Ovary (tissue), 3 donors: ENCODE data around the gene CHAF1A.

Experiments used
- POLR2A ChIP-seq: fragments of 450-650 bp; IDR thresholded peaks from one replicate; pipeline ENCODE4 v1.6.1; 2017; ENCODE audit warnings: antibody characterized with exemption, mild to moderate bottlenecking, moderate library complexity
- TF ChIP-seq, protein P1 (sequence below), 3 donors: fragments of 450-650 bp in 2 of 3; fragments of 200-600 bp in 1 of 3; IDR thresholded peaks; one replicate each; pipeline versions ENCODE4 v1.5.1 to v1.8.0; 2016 to 2022; ENCODE audit warnings: antibody characterized with exemption in 3 of 3, mild to moderate bottlenecking in 1 of 3
- donor health status: DM: no; HTN: no; CAD: no.

DNA sequence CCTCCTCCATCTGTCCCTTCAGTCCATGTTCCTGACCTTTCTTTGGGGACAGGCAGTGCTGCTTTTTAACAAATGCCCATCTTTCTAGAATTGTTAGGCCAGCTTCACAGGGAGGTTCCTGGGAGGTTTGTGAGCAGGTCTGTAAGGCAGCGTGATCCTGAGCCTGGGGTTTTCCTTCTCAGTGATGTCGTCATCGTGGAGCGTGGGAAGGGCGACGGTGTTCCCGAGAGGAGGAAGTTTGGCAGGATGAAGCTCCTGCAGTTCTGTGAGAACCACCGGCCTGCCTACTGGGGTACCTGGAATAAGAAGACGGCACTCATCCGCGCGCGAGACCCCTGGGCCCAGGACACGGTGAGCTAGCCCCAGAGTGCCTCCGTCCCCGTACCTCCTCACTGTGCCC lies 26.8 kb downstream of the CHAF1A start:
- TF ChIP-seq, protein P1, sequence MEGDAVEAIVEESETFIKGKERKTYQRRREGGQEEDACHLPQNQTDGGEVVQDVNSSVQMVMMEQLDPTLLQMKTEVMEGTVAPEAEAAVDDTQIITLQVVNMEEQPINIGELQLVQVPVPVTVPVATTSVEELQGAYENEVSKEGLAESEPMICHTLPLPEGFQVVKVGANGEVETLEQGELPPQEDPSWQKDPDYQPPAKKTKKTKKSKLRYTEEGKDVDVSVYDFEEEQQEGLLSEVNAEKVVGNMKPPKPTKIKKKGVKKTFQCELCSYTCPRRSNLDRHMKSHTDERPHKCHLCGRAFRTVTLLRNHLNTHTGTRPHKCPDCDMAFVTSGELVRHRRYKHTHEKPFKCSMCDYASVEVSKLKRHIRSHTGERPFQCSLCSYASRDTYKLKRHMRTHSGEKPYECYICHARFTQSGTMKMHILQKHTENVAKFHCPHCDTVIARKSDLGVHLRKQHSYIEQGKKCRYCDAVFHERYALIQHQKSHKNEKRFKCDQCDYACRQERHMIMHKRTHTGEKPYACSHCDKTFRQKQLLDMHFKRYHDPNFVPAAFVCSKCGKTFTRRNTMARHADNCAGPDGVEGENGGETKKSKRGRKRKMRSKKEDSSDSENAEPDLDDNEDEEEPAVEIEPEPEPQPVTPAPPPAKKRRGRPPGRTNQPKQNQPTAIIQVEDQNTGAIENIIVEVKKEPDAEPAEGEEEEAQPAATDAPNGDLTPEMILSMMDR (IDR thresholded peaks at IDR 0.05), result no peak
- no peak for TF ChIP-seq POLR2A
